Fibroblast of skin of abdomen (primary cell): Measurements from ENCODE around the gene SMCP. TPM values are rescaled to one million over a fixed set of nuclear protein-coding genes. Genes with fewer than 3 reads are reported as not detected.

Experiments
- DNase-seq: peaks from one replicate; pipeline ENCODE4 v3.0.0-alpha.2; 2013
- polyA plus RNA-seq, 2 experiments: library from polyadenylated mRNA; unstranded; fragments of 120-200 nt; gene quantifications; one replicate each; pipeline ENCODE4 v1.2.1, GENCODE V29; 2013; ENCODE audit not compliant: insufficient read length in 2 of 2

The SMCP gene
- polyA plus RNA-seq (2013, experiment 1 of 2; ENCODE audit: insufficient read length), result not detected
- polyA plus RNA-seq (2013, experiment 2 of 2; ENCODE audit: insufficient read length), result not detected

- DNase-seq, result no peak
These were observed at the start of gene SMCP for GRCh38 chr1:152878042-152878441. TSS of gene SMCP (plus strand) at chr1:152878322. CDS start at chr1:152884423, 6,101 bp downstream.

- DNase-seq, result no peak
These were observed 41.3 kb upstream of the SMCP start for GRCh38 chr1:152836870-152837269.

GRCh38 chr1:152842556-152842955, 35.6 kb upstream of the SMCP start, which contains the start of gene LCE6A:
TSS of gene LCE6A (plus strand) at chr1:152842856. CDS start at chr1:152843521, 665 bp downstream.
- DNase-seq, result no peak

- no peak for DNase-seq
These were observed 22.5 kb upstream of the SMCP start for GRCh38 chr1:152855661-152856060.

- no peak for DNase-seq
These were observed 20.1 kb upstream of the SMCP start for GRCh38 chr1:152858062-152858461.

- DNase-seq, result no peak
These were observed 18.4 kb upstream of the SMCP start, which contains the start of gene LCE7A for GRCh38 chr1:152859696-152860095. TSS of gene LCE7A (plus strand) at chr1:152859996. CDS start at chr1:152860698, 702 bp downstream.

GRCh38 chr1:152860129-152860528, 18.0 kb upstream of the SMCP start:
- DNase-seq, result no peak

- DNase-seq, result no peak
These were observed 16.7 kb upstream of the SMCP start for GRCh38 chr1:152861374-152861773.

- DNase-seq, result no peak
These were observed 13.7 kb upstream of the SMCP start for GRCh38 chr1:152864443-152864842.

- DNase-seq, result no peak
These were observed 11.8 kb upstream of the SMCP start for GRCh38 chr1:152866321-152866720.

- peak; percentile 67 for DNase-seq
These were observed 8.2 kb upstream of the SMCP start for GRCh38 chr1:152869808-152870419.

- DNase-seq, result peak; percentile 38
These were observed 7.0 kb upstream of the SMCP start for GRCh38 chr1:152870831-152871730.

- no peak for DNase-seq
These were observed 6.4 kb upstream of the SMCP start for GRCh38 chr1:152871731-152872126.

GRCh38 chr1:152873495-152873894, 4.6 kb upstream of the SMCP start:
- DNase-seq, result peak; percentile 84

- no peak for DNase-seq
These were observed 1.3 kb upstream of the SMCP start for GRCh38 chr1:152876827-152877226.

GRCh38 chr1:152879559-152880198, 1.6 kb downstream of the SMCP start:
- no peak for DNase-seq

GRCh38 chr1:152880316-152880715, 2.2 kb downstream of the SMCP start:
- DNase-seq, result no peak

GRCh38 chr1:152880907-152881306, 2.8 kb downstream of the SMCP start:
- no peak for DNase-seq

GRCh38 chr1:152884085-152884484, 6.0 kb downstream of the SMCP start:
- no peak for DNase-seq

GRCh38 chr1:152884506-152884905, 6.4 kb downstream of the SMCP start:
- DNase-seq, result no peak

GRCh38 chr1:152884966-152885624, 7.0 kb downstream of the SMCP start:
- DNase-seq, result peak; percentile 71

- DNase-seq, result no peak
These were observed 8.0 kb downstream of the SMCP start for GRCh38 chr1:152886085-152886484.
